A549 treated with AZD2906 at 1 μM for 4 hours (cell line): ENCODE measurements around the gene CLHC1. TPM values are rescaled to one million over a fixed set of nuclear protein-coding genes. Genes with fewer than 3 reads are reported as not detected.

ENCODE experiments used
- total RNA-seq: library from RNA; stranded (reverse); fragments of 200-300 nt; extraction: Qiagen RNA extraction; gene quantifications from 5 replicates; pipeline ENCODE4 v1.2.3, GENCODE V29; 2022

The CLHC1 gene
- 1.5 to 1.9 TPM (median 1.8 TPM) in 5 replicates for total RNA-seq

DNA sequence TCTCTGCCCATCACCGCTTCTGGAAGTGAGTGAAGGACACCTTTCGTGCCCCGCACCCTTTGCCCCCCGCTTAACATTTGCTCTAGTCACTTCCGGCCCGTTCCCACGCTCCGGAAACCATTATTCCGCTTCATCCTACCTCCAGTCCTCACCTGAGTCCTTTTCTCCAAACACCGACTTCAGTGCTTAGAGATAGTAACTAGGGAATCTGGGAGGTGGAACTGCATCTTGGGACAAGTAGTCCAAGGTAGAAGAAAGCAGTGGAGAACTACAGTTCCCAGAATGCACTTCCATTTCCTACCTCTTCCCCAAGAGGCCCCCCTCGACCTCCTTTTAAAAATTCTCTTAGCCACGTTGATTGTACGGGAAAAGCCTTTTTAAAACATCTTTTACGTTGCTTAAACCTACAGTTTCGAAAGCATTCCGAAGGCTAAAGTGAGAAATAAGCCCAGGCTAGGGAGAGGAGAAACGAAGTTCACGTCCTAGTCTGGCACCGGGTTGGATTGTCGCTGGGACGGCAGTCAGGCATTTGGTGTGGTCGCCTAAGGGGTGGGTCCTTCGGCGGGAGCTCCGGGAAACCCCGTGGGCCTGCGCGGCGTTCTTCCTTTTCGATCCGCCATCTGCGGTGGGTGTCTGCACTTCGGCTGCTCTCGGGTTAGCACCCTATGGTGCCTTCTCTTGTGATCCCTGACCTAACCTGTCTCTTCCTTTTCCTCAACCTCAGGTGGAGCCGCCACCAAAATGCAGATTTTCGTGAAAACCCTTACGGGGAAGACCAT lies at the start of gene CLHC1, which contains the start of gene RPS27A:
Gene CLHC1 (minus strand): TSS at position 210 of the 779 bp plus-strand sequence. CDS start 9,882 bp downstream, outside the sequence.
Gene RPS27A (plus strand): TSS at position 605 of the 779 bp plus-strand sequence. CDS start 137 bp downstream, at position 742.

DNA sequence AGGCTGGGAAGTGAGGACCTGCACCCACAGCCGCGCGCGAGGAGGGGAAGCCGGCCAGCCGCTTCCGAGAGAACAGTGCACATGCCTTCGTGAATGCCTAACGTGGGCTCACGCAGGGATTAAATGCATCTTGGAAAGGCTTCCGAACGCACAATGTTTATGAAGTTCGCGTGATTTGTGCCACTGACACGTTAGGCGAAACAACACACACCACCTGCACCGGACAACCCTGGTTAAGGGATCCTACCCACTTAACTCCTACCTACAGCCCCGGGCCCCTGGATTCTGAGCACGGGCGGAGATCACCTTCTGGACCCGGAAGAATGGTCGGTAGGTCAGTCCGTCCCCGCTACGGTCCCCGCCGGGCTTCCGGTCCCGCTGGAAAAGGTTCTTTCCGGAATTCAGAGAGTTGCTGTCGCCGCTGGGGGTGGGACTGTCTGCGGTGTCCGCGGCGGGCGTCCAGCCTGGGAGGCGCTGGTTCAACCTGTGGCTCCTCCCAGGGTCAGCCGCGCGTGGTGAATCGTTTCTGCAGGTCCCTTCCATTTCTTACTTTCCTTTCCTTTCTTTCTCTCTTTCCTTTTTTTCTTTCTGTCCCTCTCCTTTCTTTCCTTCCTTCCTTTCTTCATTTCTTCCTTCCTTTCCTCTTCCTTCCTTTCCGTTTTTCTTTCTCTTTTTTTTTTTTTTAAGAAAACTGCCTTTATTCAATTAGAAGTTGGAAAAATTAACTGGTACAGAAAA lies 37.0 kb upstream of the CLHC1 start, which contains the start of gene MTIF2:
Gene MTIF2 (minus strand): TSS at position 325 of the 738 bp plus-strand sequence. CDS start 5,373 bp downstream, outside the sequence.

Other genes with a start within 250 kb of the CLHC1 start
- 451 to 520 TPM (median 499 TPM) in 5 replicates for gene RTN4, start 181.8 kb downstream of the CLHC1 start, total RNA-seq
- 2,627 to 2,940 TPM (median 2,670 TPM) in 5 replicates for gene RPS27A, start 395 bp upstream of the CLHC1 start, total RNA-seq
- gene MTIF2, start 36.9 kb upstream of the CLHC1 start, total RNA-seq: 36.5 to 48.9 TPM (median 39.0 TPM) in 5 replicates
- 15.6 to 24.7 TPM (median 19.2 TPM) in 5 replicates for gene CCDC88A, start 187.6 kb upstream of the CLHC1 start, total RNA-seq